ENCODE data around the gene COPG2.

DNA sequence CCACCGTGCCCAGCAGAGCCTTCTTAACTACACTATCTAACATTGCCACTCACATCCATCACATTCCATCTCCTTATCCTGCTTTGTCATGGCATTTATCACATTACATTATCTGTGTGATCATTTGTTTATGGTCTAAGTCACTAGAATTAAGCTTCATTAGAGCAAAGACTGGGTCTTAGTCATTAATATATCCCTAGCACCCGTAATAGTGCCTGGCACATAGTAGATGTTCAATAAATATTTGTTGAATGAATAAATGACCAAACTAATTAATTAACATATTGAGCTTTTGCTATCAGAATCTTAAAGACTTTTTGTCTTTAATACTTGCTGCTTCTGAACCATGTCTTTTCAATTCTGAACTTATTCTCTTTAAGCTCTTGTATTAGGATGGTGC lies 5.9 kb upstream of the COPG2 start:
- TF ChIP-seq, protein P1, sequence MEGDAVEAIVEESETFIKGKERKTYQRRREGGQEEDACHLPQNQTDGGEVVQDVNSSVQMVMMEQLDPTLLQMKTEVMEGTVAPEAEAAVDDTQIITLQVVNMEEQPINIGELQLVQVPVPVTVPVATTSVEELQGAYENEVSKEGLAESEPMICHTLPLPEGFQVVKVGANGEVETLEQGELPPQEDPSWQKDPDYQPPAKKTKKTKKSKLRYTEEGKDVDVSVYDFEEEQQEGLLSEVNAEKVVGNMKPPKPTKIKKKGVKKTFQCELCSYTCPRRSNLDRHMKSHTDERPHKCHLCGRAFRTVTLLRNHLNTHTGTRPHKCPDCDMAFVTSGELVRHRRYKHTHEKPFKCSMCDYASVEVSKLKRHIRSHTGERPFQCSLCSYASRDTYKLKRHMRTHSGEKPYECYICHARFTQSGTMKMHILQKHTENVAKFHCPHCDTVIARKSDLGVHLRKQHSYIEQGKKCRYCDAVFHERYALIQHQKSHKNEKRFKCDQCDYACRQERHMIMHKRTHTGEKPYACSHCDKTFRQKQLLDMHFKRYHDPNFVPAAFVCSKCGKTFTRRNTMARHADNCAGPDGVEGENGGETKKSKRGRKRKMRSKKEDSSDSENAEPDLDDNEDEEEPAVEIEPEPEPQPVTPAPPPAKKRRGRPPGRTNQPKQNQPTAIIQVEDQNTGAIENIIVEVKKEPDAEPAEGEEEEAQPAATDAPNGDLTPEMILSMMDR (conservative IDR thresholded peaks at IDR 0.05; ENCODE audit: low read length): no peak
- TF ChIP-seq EZH2phosphoT487 (IDR thresholded peaks at IDR 0.05; ENCODE audit: borderline replicate concordance): no peak

Data from Loucy (cell line).